ENCODE measurements around the gene UBE2G1.

Gene UBE2G1

DNA sequence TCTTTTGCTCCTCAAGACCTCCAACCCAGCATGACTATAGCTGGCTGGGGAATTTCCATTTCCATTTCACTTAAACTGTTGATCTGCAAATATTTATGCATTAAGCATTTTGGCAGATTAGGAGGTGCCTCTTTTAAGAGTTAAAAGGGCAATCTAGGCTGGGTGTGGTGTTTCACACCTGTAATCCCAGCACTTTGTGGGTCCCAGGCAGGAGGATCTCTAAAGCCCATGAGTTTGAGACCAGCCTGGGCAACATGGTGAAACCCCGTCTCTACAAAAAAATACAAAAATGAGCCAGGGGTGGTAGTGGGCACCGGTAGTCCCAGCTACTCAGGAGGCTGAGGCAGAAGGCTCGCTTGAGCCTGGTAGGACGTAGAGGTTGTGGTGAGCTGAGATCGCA, 119.8 kb downstream of the UBE2G1 start:
- no peak for DNase-seq

DNA sequence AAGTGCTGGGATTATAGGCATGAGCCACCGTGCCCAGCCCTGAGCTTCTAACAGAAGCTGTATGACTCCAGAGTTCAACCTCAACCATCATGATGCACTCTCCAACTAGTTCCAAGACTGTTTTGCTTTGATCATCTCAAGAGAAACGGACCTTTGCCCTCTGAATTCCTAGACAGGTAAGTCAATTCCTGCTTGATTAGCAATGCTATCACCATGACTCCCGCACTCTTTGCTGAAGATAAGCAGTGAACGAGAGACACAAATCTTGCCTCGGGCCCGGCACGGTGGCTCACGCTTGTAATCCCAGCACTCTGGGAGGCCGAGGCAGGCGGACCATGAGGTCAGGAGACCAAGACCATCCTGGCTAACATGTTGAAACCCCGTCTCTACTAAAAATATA, 124.9 kb downstream of the UBE2G1 start:
- no peak for DNase-seq

DNA sequence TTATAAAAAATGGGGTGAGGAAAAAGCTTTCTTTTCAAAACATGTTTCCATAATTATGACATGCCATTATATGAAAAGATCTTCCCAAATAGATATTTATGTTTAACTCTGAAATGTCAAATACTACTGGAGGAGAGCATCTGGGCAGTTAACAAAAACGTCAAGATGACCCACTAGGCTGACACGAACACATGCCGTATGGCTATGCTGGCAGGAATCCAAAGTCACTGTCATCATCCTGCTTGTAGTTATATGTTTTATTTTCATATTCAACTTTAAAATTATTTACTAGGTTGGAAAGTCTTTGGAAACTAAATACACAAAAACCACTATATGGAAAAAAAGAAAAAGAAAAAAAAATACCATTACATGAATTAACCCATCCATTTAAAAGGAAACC, 130.0 kb downstream of the UBE2G1 start:
- peak; percentile 29 for DNase-seq

DNA sequence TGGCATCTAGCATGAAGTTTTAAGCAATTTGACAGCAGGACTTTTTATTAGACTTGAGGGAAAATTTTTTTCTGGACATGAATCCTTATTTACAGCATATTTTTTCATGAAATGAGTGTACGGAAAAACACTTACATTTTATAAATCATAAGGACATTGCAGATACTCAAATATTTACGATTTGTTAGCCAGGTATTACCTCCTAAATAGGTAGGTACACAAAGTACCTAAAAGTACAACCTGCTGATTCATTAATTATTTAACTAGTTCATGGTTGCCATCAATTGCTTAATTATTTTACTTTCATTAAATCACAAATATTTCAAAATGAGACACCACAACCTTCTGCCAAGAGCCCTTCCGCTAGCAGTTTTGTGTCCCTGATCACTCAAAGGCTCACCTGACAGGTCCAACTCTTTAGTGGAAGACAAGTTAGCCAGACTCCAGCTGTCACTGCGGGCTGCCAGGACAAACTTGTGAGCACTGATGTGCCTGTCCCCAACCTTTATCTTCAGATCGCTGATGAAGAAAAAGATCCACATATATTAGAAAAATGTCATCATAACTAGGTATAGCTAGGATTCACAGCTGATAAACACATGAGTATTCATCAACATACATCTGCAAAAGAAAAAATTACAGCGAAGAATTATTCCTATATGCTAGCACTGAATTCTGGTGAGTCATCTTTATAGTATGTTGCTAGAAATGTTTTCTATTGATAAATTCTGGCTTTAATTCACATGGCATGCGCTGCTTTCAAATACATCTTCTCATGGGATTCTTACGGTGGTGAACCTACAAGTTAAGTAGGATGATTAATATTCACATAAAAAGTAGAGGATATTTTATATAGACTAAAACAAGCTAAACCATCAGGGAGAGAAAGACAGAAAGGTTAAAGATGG, 130.8 kb downstream of the UBE2G1 start:
- DNase-seq, result peak; percentile 89

DNA sequence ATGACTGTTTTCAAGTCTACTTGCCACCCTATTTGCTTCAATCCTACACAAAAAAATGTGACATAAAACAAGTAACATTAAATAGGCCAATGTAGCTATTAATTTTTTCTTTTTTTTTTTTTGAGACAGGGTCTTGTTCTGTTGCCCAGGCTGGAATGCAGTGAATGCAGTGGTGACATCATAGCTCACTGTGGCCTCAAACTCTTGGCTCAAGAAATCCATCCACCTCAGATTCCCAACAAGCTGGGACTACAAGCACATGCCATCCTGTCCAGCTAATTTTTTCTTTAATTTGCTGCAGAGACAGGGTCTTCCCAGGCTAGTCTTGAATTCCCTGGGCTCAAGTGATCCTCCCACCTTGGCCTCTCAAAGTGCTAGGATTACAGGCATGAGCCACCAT, 132.1 kb downstream of the UBE2G1 start:
- DNase-seq, result peak; percentile 72

DNA sequence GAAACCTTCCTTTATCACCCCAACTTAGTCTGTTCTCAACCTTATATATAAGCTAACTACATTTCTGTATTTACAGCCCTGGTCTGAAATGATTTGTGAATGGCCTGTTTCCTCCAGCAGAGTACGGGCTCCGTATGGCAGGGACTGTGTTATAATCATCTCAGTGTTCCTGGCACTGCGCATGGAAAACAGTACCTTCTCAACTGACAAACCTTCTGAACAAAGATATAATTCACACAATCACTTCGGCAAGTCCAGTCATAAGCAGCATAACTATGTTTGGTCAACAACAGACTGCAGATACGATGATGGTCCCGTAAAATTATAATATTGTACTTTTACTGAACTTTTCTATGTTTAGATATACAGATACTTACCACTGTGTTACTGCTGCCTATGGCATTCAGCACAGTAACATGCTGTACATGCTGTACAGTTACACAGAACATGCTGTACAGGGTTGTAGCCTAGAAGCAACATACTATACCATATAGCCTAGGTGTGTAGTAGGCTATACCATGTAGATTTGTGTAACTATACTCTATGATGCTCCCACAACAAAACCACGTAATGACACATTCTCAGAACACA, 132.7 kb downstream of the UBE2G1 start:
- no peak for DNase-seq

DNA sequence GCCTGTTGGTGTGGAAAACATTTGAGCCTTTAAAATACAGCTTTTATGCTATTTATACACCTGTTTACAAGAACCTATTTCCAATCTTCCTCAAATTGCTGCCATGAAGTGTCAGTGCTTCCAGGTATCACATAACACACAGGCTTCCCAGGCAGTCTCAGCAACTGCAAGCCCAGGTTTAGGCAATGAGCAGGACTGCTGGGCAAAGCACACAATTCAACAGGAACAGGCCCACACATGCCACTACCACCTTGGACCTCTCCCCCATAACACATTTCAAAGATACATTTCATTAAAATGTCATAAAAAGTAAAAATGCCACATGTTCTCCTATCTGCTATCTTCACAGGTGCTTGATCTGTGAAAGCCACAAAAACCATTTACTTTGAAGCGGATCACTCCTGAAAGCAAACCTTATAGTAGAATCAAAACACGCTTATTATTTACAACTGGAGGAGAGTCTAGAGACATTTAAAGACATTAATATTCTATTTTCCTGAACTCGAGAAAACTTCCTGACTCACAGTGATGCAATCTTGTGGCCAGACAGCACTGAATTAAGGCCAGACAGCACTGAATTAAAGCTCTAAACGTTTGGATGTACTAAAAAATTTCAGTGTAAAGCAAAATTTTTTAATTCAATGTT, 134.2 kb downstream of the UBE2G1 start:
- DNase-seq, result peak; percentile 77

DNA sequence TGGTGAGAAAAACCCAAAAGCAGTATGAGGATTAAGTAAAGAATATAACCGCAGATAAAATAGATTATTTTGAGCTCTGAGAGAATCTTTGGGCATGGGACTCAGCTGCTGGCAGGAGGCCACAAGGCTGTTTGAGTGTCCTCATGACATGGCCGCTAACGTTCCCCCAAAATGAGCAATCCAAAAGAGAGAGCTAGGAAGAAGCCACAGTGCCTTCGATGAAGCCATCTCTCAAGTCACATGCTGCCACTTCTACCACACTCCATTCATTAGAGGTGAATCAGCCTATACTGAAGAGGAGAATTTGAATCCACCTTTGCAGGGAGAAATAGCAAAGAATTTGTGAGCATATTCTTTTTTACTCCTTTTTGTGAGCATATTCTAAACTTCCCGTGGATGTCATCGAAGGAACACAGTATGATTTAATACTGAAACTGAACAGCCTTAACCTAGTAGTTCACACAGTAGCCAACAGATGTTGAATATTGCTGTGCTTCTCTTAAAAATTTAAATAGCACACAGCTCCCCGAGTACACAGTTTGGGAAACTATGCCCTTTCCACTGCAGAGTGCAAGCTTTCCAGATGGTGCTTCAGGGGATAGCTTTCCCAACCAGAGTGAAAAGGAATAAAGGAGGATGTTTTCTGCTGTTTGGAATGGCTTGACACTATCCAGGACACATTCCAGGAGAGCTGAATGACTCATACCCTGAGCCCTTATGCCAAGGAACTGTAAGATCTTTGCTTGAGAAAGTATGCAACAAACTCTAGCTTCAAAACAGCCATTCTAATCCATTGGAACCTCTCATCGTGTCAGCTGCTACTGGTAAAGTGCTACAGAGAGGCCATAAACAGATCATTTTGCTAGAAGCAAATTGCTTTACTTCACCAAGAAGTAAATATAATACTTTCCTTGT, 136.6 kb downstream of the UBE2G1 start:
- peak; percentile 97 for DNase-seq

DNA sequence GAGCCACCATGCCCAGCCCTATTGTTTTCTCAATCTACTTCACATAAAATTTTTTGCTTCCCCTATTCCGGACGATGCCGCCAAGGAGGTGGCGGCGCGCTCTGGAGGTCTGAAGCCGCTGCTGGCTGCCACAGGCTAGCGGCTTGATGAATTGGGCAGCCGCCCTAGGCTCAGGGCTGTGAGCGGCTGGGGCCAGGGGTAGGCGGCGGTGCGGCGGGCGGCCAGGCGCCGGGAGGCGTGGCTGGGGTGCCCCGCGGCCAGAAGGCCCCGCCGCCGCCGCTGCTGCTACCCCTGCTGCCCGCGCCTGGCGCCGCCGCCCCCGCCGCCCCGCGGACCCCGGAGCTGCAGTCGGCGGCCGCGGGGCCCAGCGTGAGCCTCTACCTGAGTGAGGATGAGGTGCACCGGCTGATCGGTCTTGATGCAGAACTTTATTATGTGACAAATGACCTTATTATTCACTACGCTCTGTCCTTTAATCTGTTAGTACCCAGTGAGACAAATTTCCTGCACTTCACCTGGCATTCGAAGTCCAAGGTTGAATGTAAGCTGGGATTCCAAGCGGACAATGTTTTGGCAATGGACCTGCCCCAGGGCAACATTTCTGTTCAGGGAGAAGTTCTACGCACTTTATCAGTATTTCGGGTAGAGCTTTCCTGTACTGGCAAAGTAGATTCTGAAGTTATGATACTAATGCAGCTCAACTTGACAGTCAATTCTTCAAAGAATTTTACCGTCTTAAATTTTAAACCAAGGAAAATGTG, 144.4 kb downstream of the UBE2G1 start:
- no peak for DNase-seq

DNA sequence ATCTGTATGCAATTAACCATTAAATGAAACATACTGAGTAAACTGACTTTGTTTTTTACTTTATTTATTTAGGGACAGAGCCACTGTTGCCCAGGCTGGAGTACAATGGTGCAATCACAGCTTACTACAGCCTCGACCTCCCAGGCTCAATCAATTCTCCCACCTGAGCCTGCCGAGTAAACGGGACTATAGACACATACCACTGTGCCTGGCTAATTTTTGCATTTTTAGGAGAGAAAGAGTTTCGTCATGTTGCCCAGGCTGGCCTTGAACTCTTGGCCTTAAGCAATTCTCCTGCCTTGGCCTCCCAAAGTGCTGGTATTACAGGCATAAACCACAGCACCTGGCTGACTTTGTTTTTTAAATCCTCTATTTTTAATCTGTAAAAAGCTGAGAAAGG, 145.3 kb downstream of the UBE2G1 start:
- no peak for DNase-seq

DNA sequence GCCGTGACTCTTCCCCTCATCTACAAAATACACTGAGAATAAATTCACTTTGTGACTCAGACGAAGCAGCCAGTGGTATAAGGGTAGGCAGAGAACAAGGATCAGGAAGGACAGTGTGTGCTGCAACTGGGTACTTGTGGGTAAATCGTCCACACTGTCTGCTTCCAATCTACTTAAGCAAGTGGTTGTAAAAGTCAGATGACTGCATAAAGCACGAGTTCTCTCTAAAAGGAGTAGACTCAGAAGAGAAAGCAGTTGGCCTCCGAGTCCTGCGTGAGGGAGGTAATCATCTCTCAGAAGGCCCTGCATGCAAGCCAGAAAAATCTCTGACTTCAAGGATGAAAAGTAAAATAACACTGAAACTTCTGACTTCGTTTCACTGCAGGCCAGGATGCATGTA, 145.8 kb downstream of the UBE2G1 start:
- DNase-seq, result peak; percentile 17

Data from fibroblast of upper back skin (primary cell).